Astrocyte (in vitro differentiated cells and primary cell): Measurements from ENCODE around the gene PAPLN. TPM values are rescaled to one million over a fixed set of nuclear protein-coding genes. Genes with fewer than 3 reads are reported as not detected.

ENCODE experiments used
- DNase-seq: peaks from one replicate; pipeline ENCODE4 v3.0.0-alpha.2; 2010; ENCODE audit warnings: low read depth
- FAIRE-seq: peaks from 2 replicates; lab custom pipeline; 2011; peaks lifted over from hg19 to GRCh38; lab: Jason Lieb, UNC
- H2AFZ ChIP-seq: 2 replicates; pipeline ENCODE4 v1.6.0; 2012; ENCODE audit warnings: low read depth, low read length, inconsistent platforms
- H3K27ac ChIP-seq: 2 replicates; pipeline ENCODE4 v1.5.1; 2011; ENCODE audit warnings: low read depth, low read length, inconsistent platforms
- H3K27me3 ChIP-seq: 2 replicates; pipeline ENCODE4 v1.6.0; 2011; ENCODE audit warnings: low read length, inconsistent platforms; ENCODE audit not compliant: insufficient read depth
- H3K36me3 ChIP-seq: 2 replicates; pipeline ENCODE4 v1.5.1; 2011; ENCODE audit warnings: low read length, inconsistent platforms; ENCODE audit not compliant: insufficient read depth
- H3K4me1 ChIP-seq: 2 replicates; pipeline ENCODE4 v1.5.1; 2011; ENCODE audit warnings: low read length, inconsistent platforms; ENCODE audit not compliant: insufficient read depth
- H3K4me2 ChIP-seq: 2 replicates; pipeline ENCODE4 v1.6.0; 2012; ENCODE audit warnings: low read length, inconsistent platforms
- H3K4me3 ChIP-seq: 2 replicates; pipeline ENCODE4 v1.5.1; 2011; ENCODE audit warnings: low read depth, mild to moderate bottlenecking, low read length, inconsistent platforms; ENCODE audit not compliant: insufficient read depth
- H3K79me2 ChIP-seq: 2 replicates; pipeline ENCODE4 v1.6.0; 2012; ENCODE audit warnings: mild to moderate bottlenecking, low read length, inconsistent platforms; ENCODE audit not compliant: insufficient read depth
- H3K9ac ChIP-seq: 2 replicates; pipeline ENCODE4 v1.6.0; 2012; ENCODE audit warnings: mild to moderate bottlenecking, low read length, inconsistent platforms
- H3K9me3 ChIP-seq: 2 replicates; pipeline ENCODE4 v1.5.1; 2012; ENCODE audit warnings: low read depth, mild to moderate bottlenecking, low read length, inconsistent platforms; ENCODE audit not compliant: insufficient read depth
- H4K20me1 ChIP-seq: 2 replicates; pipeline ENCODE4 v1.6.0; 2012; ENCODE audit warnings: low read length, inconsistent platforms; ENCODE audit not compliant: insufficient read depth
- H3K27ac Mint-ChIP-seq: one replicate; pipeline ENCODE4 v1.8.0; 2021; ENCODE audit warnings: mild to moderate bottlenecking, mixed read lengths; ENCODE audit not compliant: unreplicated experiment
- H3K27me3 Mint-ChIP-seq: one replicate; pipeline ENCODE4 v1.8.0; 2021; ENCODE audit warnings: low read depth, mixed read lengths; ENCODE audit not compliant: unreplicated experiment
- H3K36me3 Mint-ChIP-seq: one replicate; pipeline ENCODE4 v1.8.0; 2021; ENCODE audit warnings: low read depth, mixed read lengths; ENCODE audit not compliant: unreplicated experiment
- H3K4me1 Mint-ChIP-seq: one replicate; pipeline ENCODE4 v1.8.0; 2021; ENCODE audit warnings: low read depth, mixed read lengths; ENCODE audit not compliant: unreplicated experiment
- H3K4me3 Mint-ChIP-seq: one replicate; pipeline ENCODE4 v1.8.0; 2021; ENCODE audit warnings: mild to moderate bottlenecking, moderate library complexity, mixed read lengths; ENCODE audit not compliant: unreplicated experiment
- H3K9me3 Mint-ChIP-seq: one replicate; pipeline ENCODE4 v1.8.0; 2021; ENCODE audit warnings: mild to moderate bottlenecking, mixed read lengths; ENCODE audit not compliant: unreplicated experiment
- CTCF ChIP-seq: IDR thresholded peaks from 2 replicates; pipeline ENCODE4 v1.5.1; 2011; ENCODE audit warnings: low read depth, mild to moderate bottlenecking, inconsistent platforms, low read length, moderate library complexity; ENCODE audit not compliant: insufficient read depth
- EZH2 ChIP-seq: IDR thresholded peaks from 2 replicates; pipeline ENCODE4 v1.6.1; 2012; ENCODE audit warnings: mild to moderate bottlenecking, low read length, inconsistent platforms; ENCODE audit not compliant: insufficient read depth
- total RNA-seq: library from RNA; stranded (reverse); gene quantifications from 2 replicates; pipeline ENCODE4 v1.2.1, GENCODE V29; 2021

PAPLN gene
- total RNA-seq, 1 donor from 2014 or later = 5.0 TPM

DNA sequence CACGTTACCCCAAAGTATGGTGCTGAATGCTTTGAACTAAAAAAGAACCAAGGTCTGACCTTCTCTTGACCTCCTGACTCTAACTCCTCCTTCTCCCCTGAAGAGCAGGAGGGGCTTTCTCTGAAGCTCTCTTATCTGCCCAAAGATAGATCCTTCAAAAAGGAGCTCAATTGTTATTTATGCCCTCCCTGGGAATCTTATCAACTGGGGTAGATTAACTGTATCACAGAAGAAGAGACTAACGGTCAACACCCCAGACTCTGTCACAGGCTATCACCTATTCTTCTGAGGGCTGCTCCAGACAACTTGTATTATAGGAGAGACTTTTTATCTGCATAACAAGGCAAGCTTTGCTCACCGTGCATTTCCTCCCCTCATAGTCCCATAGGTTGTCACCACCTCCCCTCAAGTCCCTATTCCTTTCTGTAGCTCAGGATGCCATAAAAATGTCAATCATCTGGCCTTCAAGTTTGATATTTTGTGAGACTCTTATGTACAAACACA lies 86.6 kb downstream of the PAPLN start:
- Histone ChIP-seq H3K9me3 (no peaks in the 10 kb centered on the region), H3K27me3 (no peaks in the 10 kb centered on the region), H3K4me1 (no peaks in the 10 kb centered on the region), H3K4me2 (no peak overlapping the region), H3K79me2 (peaks cover 11% of the 10 kb centered on the region), H3K27ac (no peak overlapping the region), H3K4me3 (no peak overlapping the region), H4K20me1 (peaks cover 32% of the 10 kb centered on the region), H2AFZ (no peak overlapping the region), H3K36me3 (no peaks in the 10 kb centered on the region), H3K9ac (no peak overlapping the region)
- FAIRE-seq (no peak), DNase-seq (no peak)
- peaks cover 4% of the 10 kb centered on the region for H3K36me3 Mint-ChIP-seq
- H3K4me1 Mint-ChIP-seq = peaks cover 6% of the 10 kb centered on the region
- no peak overlapping the region for H3K4me3 Mint-ChIP-seq
- no peaks in the 10 kb centered on the region for H3K27me3 Mint-ChIP-seq
- no peak overlapping the region for H3K27ac Mint-ChIP-seq
- no peaks in the 10 kb centered on the region for H3K9me3 Mint-ChIP-seq
- TF ChIP-seq CTCF (no peak), EZH2 (no peak)

Other genes starting within 250 kb of the PAPLN start
- 31.4 and 34.3 TPM in 2 replicates for gene ZFYVE1, start 210.4 kb upstream of the PAPLN start, total RNA-seq
- 91.2 and 101 TPM in 2 replicates for gene RBM25, start 179.0 kb upstream of the PAPLN start, total RNA-seq
- 89.5 and 91.1 TPM in 2 replicates for gene PSEN1, start 101.0 kb upstream of the PAPLN start, total RNA-seq
- gene NUMB, start 221.0 kb downstream of the PAPLN start, total RNA-seq = 89.2 and 93.9 TPM in 2 replicates